ENCODE data around the gene CCNQ.

- no peak for TF ChIP-seq SPI1 (IDR thresholded peaks at IDR 0.05; ENCODE audit: borderline replicate concordance, low read depth)
- no peak for TF ChIP-seq CTCF (IDR thresholded peaks at IDR 0.05; ENCODE audit: insufficient read depth, low read length)
- TF ChIP-seq POLR2AphosphoS5 (IDR thresholded peaks at IDR 0.05; ENCODE audit: low read depth): no peak
- no peak for TF ChIP-seq REST (IDR thresholded peaks at IDR 0.05; ENCODE audit: insufficient replicate concordance, low read depth)
- TF ChIP-seq GABPA (IDR thresholded peaks at IDR 0.05; ENCODE audit: low read depth): no peak
These were observed 60.5 kb downstream of the CCNQ start for GRCh38 chrX:153538424-153538823.
